Activated B cell treated with CpG ODN at 0.5 μM for 24 hours (primary cell): ENCODE measurements around the gene C2orf92. TPM values are rescaled to one million over a fixed set of nuclear protein-coding genes. Genes with fewer than 3 reads are reported as not detected.
A peak's percentile ranks its signal among the peaks of the same experiment; 100 is the strongest.

Source experiments
- ATAC-seq: fragments of 200-7000 bp; cut with Tn5 transposase; one replicate; pipeline ENCODE4 v1.10.0; 2021; ENCODE audit warnings: low read depth, mild to moderate bottlenecking, moderate library complexity
- CTCF ChIA-PET: fragments of 350-600 bp; sonication (Branson Sonifier 250); formaldehyde crosslinking; loops from one replicate; lab custom pipeline; 2021; ENCODE audit warnings: antibody characterized with exemption; lab: Charles Lee
- POLR2A ChIA-PET: fragments of 350-600 bp; sonication (Branson Sonifier 250); formaldehyde crosslinking; loops from one replicate; lab custom pipeline; 2021; ENCODE audit warnings: antibody characterized with exemption; lab: Charles Lee
- DNase-seq: peaks from one replicate; pipeline ENCODE4 v3.0.0; 2022
- H3K27ac Mint-ChIP-seq: one replicate; pipeline ENCODE4 v1.8.0; 2020; ENCODE audit warnings: mixed read lengths
- H3K27me3 Mint-ChIP-seq: one replicate; pipeline ENCODE4 v1.8.0; 2021; ENCODE audit warnings: mixed read lengths
- H3K36me3 Mint-ChIP-seq: one replicate; pipeline ENCODE4 v1.8.0; 2021; ENCODE audit warnings: low read depth, mixed read lengths
- H3K4me1 Mint-ChIP-seq: one replicate; pipeline ENCODE4 v1.8.0; 2021; ENCODE audit warnings: mixed read lengths
- H3K4me3 Mint-ChIP-seq: one replicate; pipeline ENCODE4 v1.8.0; 2020; ENCODE audit warnings: mild to moderate bottlenecking, mixed read lengths
- H3K9me3 Mint-ChIP-seq: one replicate; pipeline ENCODE4 v1.8.0; 2020; ENCODE audit warnings: mixed read lengths
- CTCF ChIP-seq: fragments of 200-600 bp; IDR thresholded peaks from one replicate; pipeline ENCODE4 v1.8.0; 2022; ENCODE audit warnings: antibody characterized with exemption, mild to moderate bottlenecking
- intact Hi-C: fragments of 100-400 bp; cut with micrococcal nuclease; formaldehyde crosslinking; loops from one replicate; pipeline ENCODE4 v1.15.1; 2024
- total RNA-seq: library from RNA; stranded (reverse); gene quantifications from 2 replicates; pipeline ENCODE4 v1.2.3, GENCODE V29; 2022

Gene C2orf92
- total RNA-seq, 1 donor from 2014 or later, result 14.4 TPM

- DNase-seq (peak; percentile 22), ATAC-seq (peak; percentile 35)
- peak overlapping the region; percentile 91 for H3K4me3 Mint-ChIP-seq
- no peaks in the 10 kb centered on the region for H3K27me3 Mint-ChIP-seq
- H3K9me3 Mint-ChIP-seq, result no peaks in the 10 kb centered on the region
- peak overlapping the region; percentile 91 for H3K27ac Mint-ChIP-seq
- TF ChIP-seq CTCF, result no peak
- POLR2A ChIA-PET, result interaction anchor here (0.9 to 7.5 kb wide), 4 partner anchors 8 to 73 kb away, joined by 4 to 207 read pairs (median 8); partner anchors contain the start of genes ANKRD36B and COX5B
- intact Hi-C loops, result loop anchor here (1.0 to 10.0 kb wide), 9 partner anchors 84 to 1829 kb away; partner anchors contain the start of genes ANKRD39, C2orf15, CNNM3 and CNNM4
- peaks cover 31% of the 10 kb centered on the region for H3K36me3 Mint-ChIP-seq
- CTCF ChIA-PET, result interaction anchor here (1.5 to 2.9 kb wide), 3 partner anchors 17 to 73 kb away, joined by 4 to 18 read pairs (median 5); partner anchors contain the start of gene COX5B
- peaks cover 28% of the 10 kb centered on the region for H3K4me1 Mint-ChIP-seq
Measured at GRCh38 chr2:97662895-97663625, 6.5 kb upstream of the C2orf92 start.

GRCh38 chr2:97663626-97663961 lies 5.9 kb upstream of the C2orf92 start:
- H3K27me3 Mint-ChIP-seq, result no peaks in the 10 kb centered on the region
- H3K36me3 Mint-ChIP-seq, result peaks cover 26% of the 10 kb centered on the region
- ChIA-PET CTCF (interaction anchor here (1.4 to 2.9 kb wide), 4 partner anchors 12 to 73 kb away, joined by 4 to 18 read pairs (median 10); partner anchors contain the start of gene COX5B), POLR2A (interaction anchor here (0.6 to 7.5 kb wide), 8 partner anchors 9 to 188 kb away, joined by 3 to 207 read pairs (median 6); partner anchors contain the start of genes ANKRD36B and COX5B)
- peaks cover 28% of the 10 kb centered on the region for H3K4me1 Mint-ChIP-seq
- no peak overlapping the region for H3K27ac Mint-ChIP-seq
- DNase-seq, result peak; percentile 66
- ATAC-seq, result no peak
- H3K9me3 Mint-ChIP-seq, result no peaks in the 10 kb centered on the region
- intact Hi-C loops, result loop anchor here (1.0 to 10.0 kb wide), 9 partner anchors 84 to 1829 kb away; partner anchors contain the start of genes ANKRD39, C2orf15, CNNM3 and CNNM4
- peak overlapping the region; percentile 91 for H3K4me3 Mint-ChIP-seq
- no peak for TF ChIP-seq CTCF

GRCh38 chr2:97663962-97664635 lies 5.4 kb upstream of the C2orf92 start, which contains the start of gene ACTR1B:
Gene ACTR1B (minus strand): TSS chr2:97664044. CDS start chr2:97663890, 154 bp downstream.
- Mint-ChIP-seq H3K4me1 (peaks cover 28% of the 10 kb centered on the region), H3K27ac (peak within 1 kb of the TSS; percentile 91), H3K9me3 (no peaks in the 10 kb centered on the region), H3K36me3 (peaks cover 21% of the 10 kb centered on the region), H3K27me3 (no peaks in the 10 kb centered on the region), H3K4me3 (peak within 1 kb of the TSS; percentile 92)
- TF ChIP-seq CTCF, result no peak
- ATAC-seq (peak; percentile 89), DNase-seq (peak; percentile 93)
- ChIA-PET CTCF (interaction anchor here (1.4 to 2.9 kb wide), 4 partner anchors 11 to 74 kb away, joined by 4 to 18 read pairs (median 10); partner anchors contain the start of gene COX5B), POLR2A (interaction anchor here (0.6 to 7.5 kb wide), 9 partner anchors 9 to 188 kb away, joined by 3 to 207 read pairs (median 4); partner anchors contain the start of genes ANKRD36B and COX5B)
- intact Hi-C loops, result loop anchor here (1.0 to 10.0 kb wide), 12 partner anchors 19 to 1828 kb away; partner anchors contain the start of genes ANKRD39, C2orf15, CNNM3 and CNNM4

GRCh38 chr2:97664636-97664970 lies 4.9 kb upstream of the C2orf92 start:
- H3K9me3 Mint-ChIP-seq, result no peaks in the 10 kb centered on the region
- no peaks in the 10 kb centered on the region for H3K27me3 Mint-ChIP-seq
- H3K4me3 Mint-ChIP-seq, result peak overlapping the region; percentile 92
- H3K4me1 Mint-ChIP-seq, result peaks cover 32% of the 10 kb centered on the region
- no peak for TF ChIP-seq CTCF
- peaks cover 20% of the 10 kb centered on the region for H3K36me3 Mint-ChIP-seq
- intact Hi-C loops, result loop anchor here (1.0 to 10.0 kb wide), 11 partner anchors 19 to 1828 kb away; partner anchors contain the start of genes ANKRD39, C2orf15, CNNM3 and CNNM4
- ChIA-PET POLR2A (interaction anchor here (0.7 to 7.5 kb wide), 8 partner anchors 9 to 75 kb away, joined by 3 to 207 read pairs (median 4); partner anchors contain the start of genes ANKRD36B and COX5B), CTCF (interaction anchor here (1.4 to 2.9 kb wide), 4 partner anchors 11 to 74 kb away, joined by 4 to 18 read pairs (median 10); partner anchors contain the start of gene COX5B)
- no peak for ATAC-seq
- peak overlapping the region; percentile 89 for H3K27ac Mint-ChIP-seq
- no peak for DNase-seq
